GM19043 (cell line): ENCODE results near the gene HIRA.
"Not testable (repeated sequence)": the region's sequence is repeated elsewhere in the genome, so short reads cannot be mapped to it uniquely, and the experiment has no call there.

Source experiments
- ATAC-seq: cut with Tn5 transposase; IDR thresholded peaks from one replicate; pipeline ENCODE4 v1.9.1; 2021; ENCODE audit warnings: low read depth; ENCODE audit not compliant: unreplicated experiment

Gene HIRA

DNA sequence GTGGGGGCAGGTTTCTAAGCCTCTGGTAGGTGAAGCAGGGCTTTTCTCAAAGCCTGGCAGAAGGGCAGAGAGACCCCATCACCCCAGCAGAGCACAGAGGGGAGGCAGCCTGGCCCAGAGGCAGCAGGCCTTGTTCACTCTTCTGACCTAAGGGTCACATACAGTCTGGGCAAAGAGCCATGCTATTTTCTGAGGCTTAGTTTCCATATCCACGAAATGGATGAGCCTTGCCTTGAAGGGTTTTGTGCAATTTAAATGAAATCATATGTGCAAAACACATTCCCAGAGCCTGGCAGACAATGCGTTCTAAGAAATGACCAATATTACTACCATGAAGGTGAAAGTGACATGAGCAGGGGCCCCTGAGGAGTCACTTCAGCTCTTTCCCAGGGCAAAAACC is 44.5 kb downstream of the HIRA start:
- ATAC-seq, result no peak

DNA sequence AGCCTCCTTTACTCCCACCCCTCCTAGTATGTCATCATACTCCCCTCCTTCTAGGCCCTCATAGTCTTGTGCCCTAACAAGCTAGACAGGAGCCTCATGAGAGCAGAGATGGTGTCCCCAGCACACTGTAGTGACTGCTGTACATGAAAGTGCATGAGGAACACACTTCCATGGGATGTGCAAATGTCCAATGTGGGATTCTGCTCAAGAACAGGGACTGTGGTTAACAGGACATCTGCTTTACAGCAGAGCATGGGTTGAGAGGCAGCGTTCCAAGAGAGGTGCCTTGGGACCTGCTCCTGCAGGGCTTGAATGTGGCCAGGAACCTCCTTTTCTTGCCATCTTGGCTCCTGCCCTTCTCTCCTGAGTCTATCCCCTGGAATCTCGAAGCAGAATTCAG is 45.3 kb downstream of the HIRA start:
- ATAC-seq, result no peak

DNA sequence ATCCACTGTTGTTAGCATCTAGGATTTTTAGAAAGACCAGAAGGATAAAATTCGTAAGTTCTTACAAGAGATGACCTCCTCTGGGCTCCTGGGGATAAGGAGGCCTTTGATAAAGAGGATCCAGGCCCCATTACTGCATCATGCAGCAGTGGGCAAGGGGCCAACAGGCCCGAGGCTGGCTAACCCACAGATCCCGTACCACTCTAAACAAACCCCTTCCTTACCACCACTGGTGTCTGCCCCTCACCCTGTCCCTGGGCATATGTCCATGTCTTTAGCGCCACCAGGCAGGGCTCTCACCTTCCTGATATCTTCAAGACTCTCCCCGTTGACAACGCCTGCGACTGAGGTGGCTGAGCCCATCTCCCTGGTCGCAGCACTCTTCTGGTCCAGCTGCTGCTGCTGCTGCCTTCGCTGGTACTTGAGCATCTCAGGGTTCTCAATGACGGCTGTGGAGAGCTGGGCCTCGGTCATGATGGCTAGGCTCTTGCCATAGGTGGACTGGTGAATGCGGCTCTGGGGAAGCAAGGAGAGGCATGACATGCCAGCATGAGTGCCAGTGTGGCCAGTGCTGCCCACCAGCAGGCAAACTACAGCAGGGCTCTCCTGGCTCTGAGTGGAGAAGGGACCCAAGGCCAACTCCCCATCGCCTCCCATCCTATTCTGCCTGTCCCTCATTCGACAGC is 46.2 kb downstream of the HIRA start:
- no peak for ATAC-seq

DNA sequence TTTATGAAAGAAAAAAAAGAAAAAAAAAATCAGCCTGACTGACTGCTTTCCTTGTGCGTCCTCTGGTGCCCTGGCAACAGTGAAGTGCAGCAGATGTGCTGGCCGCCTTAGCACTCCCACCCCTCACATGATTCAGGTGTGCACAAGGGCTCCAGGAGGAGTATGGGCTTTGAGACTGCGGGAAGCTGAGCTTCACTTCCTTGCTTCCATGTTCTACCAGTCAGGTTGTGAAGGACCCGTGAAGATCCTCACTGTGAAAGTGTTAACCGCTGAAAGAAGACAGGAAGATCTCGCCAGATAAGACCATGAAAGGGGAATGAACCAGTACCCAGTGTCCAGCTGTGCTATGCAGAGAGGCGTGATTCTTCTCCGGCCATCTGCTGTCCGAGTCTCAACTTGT is 48.2 kb downstream of the HIRA start:
- no peak for ATAC-seq

DNA sequence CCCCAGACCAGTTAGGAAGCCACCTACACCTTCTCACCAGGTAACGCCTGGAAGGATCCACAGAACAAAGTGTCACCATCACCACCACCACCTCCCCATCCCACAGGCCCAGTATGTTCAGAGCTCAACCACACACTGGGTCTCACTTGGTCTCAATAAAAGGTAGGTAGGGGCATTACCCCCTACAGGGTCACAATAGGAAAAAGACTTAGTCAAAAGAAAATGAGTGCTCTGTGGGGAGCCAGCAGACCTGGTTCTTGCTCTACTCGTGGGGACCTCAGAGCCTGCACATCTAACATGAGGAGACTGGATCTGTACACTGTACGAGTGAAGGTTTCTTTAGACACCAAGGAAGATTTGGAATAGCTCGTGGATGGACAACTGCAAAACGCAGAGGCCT is 49.3 kb downstream of the HIRA start:
- no peak for ATAC-seq

DNA sequence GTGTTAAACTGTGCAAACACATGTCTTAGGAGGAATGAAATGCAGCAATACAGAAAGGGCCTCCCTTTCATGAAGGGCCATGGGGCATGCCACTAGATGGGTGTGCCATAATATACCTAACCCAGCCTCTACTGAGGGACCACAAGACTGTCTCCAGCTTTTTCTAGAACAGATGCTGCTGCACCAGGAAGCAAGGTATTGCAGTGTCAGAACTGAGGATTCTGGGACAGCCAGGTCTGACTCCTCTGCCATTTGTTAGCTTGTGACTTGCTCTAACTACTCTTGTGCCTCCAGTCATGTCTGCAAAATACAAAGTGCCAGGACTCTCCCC is 53.2 kb downstream of the HIRA start:
- ATAC-seq, result no peak

DNA sequence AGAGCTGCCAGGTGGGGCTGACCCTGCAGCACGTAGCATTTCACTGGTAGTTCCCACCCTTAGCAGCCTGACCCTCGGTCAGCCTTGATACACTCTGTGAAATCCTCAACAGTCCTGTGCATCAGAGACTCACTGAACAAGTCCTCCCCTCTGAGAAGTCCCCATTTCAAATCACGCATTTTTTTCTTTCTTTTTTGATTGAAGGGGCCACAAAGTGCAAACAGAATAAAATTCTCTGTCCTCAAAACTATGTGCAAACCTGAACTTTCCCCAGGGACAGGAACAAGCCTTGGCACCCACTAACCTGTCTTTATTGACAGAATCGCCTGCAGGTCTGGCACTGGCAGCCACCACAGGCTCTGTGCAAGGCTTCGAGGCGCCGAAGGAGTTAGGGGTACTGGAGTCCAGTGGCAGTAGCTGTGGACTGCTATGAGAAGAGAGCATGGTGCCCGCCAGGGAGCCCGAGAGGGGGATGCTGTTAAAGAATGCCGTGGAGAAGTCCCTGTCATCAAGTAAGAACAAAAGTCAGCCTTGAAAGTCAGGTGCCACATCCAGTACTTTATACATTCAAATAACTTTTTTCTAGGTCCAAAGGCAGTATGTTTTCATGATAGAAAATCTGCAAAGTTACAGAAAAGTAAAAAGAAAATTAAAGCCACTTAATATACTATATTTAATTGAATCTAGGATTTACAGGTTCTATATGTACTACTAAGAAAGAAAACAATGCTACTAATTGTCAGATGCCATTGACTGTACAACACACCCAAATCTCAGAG is 53.8 kb downstream of the HIRA start:
- no peak for ATAC-seq

DNA sequence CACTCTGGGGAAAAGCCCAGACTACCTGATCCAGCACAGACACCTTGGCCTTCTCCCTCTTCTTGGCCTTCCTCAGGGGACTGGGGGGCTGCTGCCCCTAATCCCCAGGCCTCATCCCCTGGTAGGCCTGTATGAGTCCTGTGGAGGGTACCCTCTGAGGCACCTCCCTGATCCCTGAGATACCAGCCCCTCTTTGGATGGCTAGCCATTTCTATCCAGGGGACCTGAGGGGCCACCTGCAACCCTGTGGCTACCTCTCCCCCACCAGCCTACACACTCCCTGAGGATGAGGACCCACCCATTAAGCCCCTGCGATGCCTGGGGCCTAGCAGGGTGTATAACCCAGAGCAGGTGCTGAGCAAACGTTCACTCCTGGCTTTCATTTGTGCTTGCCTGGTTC is 54.6 kb downstream of the HIRA start:
- ATAC-seq, result no peak

DNA sequence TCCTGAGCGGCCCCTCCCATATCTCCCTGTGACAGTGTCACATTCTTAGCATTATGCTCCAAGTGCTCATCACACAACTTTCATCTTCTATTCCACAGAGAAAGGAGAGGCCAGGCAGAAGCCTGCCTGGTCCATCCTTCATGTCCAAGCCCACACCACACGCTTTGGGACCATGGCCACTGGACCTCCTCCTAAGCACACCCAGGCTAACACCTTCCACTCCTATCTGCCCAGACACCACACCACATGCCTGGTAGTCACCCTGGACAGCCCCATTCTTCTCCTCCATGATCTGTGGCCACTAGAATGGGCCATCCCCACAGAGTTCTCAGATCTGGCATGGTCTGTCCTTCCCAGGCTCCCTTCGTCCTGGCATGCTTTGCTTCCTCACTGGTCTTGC is 55.3 kb downstream of the HIRA start:
- no peak for ATAC-seq

DNA sequence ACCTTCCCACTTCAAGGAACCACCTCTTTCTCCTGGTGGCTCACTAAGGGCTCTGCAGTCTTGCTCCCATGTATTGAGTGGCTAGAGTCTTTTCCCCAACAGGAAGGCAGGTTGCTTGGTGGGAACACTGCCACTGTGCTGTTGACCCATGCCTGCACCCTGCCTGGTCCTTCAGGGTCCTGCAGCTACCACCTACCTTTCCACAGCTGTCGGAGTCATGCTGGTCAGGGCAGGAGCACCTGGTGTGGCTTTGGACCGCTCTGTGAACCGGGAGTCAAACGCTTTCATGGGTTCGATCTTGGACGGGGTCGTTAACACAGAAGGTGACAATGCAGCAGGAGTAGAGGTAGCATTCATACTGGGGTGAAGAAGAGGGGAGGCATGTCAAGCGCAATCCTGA is 56.1 kb downstream of the HIRA start:
- ATAC-seq, result no peak

DNA sequence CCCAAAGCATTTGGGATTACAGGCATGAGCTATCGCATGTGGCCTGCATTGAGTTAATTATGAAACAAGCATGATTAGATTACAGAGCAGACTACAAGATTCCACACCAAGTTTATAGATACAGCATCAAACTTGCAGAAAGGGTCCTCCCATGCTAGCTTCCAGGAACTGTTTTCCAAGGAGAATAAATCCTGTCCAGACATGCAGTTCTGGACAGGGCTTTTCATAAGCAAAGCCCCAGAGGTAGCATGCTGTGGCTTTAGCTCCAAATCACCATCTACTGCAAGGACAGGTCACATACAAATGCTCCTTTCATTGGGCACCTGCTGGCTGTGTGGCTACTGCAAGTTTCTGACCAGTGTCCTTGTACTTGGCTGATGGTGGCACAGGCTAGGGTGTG is 57.1 kb downstream of the HIRA start:
- no peak for ATAC-seq

DNA sequence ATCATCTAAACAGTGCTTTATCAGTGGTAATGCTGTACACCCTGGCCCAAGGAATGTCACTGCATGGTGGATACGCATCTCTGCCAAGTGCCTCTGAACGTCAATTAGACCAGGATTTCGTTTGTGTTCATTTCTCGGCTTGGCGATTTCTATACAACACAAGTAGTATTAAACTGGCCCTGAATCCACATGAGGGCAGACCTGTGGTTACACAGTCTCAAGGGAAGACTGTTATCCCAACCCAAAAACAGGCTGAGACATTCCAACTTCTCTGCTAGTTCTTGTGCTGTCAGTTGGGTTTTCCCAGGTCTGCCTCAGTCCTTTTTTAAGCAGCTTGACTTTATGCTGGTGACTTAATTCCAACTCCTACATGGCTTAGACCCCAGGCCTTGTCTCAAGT is 58.1 kb downstream of the HIRA start:
- no peak for ATAC-seq

DNA sequence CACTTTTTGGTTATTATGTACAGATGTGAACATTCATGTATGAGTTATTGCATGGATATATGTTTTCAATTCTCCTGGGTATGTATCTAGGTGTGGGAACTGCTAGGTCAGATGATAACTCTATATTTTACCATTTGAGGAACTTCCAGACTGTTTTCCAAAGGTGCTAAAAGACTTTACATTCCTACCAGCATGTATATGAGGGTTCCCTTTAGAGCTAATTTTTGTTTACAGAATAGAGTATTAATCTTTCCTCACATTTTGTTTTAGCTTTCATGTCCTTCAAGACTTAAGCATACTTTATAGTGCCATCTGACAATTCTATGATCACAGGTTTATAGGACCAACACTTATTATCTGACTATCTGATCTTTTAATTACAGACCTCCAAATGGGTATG is 59.6 kb downstream of the HIRA start:
- ATAC-seq, result no peak

DNA sequence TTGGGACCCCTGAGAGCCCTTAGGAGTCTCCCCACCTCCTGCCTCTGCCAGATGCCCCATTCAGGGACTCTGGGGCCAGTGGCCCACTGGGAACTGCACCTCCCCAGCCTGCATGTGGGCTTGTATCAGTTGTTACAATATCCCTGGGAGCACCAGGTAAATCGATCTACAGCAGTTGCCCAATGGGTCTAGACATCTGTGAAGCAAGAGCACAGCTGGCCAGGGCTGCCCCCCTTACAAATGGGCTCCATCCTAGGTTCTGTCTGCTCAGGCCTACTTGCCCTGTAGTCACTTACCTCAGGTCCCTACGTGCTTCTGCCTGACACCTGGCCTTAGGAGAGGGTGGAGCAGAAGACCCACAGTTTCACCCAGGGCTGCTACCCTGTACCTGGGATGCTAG is 62.7 kb downstream of the HIRA start:
- ATAC-seq, result no peak

DNA sequence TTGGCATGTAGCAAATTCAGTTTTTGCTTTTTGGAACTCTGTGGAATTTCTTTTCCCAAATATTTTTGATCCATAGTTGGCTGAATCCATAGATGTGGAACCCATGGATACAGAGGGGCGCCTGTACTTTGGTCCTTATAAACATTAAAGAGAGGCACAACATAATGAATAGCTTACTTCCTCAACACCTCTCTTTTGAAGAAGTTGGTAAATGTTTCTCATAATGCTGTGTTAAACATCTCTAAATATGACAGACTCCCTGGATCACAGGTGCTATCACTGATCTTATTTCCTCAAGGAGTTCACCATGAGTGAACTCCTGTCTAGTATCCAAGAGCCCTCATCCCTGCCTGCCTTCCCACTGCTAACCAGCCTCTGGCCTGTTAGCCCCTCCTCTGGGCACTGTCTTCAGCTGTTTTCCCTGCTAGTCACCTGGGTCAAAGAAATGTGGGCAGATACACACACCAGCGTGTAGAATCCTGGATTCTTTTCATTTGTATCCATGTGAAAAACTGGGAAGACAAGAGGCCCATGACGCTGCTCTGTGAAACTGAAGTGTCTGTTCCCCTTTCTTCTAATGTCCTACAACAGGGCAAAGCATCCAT is 63.7 kb downstream of the HIRA start:
- ATAC-seq, result no peak

DNA sequence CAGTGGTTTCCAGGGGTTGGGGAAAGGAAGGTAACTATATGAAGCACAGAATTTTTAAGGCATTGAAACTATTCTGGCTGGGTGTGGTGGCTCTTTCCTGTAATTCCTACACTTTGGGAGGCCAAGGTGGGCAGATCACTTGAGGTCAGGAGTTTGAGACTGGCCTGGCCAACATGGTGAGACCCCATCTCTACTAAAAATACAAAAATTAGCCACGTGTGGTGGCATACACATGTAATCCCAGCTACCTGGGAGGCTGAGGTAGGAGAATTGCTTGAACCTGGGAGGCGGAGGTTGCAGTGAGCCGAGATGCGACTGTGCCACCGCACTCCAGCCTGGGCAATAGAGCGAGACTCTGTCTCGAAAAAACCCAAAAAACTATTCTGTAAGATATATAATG is 68.0 kb downstream of the HIRA start:
- not testable (repeated sequence) for ATAC-seq

DNA sequence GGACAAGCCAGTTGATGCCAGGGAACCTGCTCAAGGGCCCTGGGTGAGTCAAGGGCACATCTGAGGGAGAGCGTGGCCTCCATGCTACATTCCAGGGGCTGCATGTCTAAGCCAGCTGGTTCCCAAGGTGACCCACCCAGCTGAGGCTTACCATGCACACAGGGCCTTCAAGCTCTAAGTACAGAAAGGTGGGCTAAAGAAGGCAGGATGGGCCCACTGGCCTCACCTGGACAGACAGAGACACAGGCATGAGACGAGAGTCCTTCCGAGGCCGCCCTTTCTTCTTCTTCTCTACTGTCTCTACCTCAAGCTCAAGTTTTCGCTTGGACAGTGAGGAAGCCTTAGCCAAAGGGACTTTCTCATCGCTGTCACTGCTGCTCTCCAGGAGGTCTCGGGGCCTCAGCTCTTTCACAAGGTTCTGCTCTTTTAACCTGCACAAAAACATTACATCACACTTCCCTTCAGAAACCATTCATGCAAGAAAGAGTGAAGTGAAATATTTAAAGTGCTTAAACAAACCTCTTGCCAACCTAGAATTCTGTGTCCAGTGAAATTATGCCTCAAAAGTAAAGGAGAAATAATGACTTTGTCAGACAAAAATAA is 69.9 kb downstream of the HIRA start:
- peak; percentile 95 for ATAC-seq

DNA sequence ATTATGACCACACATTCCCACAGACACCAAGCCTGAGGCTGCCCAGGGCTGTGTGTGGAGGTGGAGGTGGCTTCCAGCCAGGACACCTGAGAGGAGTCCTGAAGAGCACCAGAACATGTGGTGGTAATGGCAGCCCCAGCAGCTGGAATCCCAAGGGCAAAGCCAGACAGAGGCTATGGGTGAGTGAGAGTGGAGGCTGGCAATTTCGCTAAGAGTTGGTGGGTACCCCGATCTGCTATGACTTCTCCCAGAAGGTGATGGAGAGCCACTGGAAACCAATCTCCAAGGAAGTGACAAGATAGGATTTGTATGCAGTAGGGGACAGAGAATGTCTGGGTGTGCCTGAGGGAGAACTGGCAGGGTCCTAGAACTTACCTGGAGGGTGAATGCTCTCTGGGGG is 70.7 kb downstream of the HIRA start:
- no peak for ATAC-seq

DNA sequence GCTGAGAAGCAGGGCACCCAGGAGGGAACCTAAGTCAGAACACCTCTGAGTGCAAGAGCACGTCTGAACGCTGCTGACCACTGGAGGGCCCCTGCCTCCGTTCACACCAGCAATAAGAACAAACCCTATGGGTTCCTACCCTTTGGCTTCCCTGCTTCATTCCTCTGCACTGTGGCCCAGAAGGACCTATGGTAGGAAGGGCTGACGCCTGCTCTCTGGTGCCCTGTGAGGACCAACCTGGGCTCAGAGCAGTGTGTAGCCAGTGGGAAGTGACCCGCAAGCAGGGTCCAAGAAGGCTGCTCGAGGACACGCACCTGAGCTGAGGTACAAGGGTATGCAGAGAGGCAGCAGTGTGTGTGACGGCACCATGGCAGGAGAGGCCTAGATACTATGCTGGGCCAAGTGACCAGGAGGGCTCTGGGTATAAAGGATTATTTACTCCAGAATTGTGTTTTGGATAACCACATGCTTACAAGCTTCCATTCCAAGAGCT is 71.2 kb downstream of the HIRA start:
- ATAC-seq, result no peak

DNA sequence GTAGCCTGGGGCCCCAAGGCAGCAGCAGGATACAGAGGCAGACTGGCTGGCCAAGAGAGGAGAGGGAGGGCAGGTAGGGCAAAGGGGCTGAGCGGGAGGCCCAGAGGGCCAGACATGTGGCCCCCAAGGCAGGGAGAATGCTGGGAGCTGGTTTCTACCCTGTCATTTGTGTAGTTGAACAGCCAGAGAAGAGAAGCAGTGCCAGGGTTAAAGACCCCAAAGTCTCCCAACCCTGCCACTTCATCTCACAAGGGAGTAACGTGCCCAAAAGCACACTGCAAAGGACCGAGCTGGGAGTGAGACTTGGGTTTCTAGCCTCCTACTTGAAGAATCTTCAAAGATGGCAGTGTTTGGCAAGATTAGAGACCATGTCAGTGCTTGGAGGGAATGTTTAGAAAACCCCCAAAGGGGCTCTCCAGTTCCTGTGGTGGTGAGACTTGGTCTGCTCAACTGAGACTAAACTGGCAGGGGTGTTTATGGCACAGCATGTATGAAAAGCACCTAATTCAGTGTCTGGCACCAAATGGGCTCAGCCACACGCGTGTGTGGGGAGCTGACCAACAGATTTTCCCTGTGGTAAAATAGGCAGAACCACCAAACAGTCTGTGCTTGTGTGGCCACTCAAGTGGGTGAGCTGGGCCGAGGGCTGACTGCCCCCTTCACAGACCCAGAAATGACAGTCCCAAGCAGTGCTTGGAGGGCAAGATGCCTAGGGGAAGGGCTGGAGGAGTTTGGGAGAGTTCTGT is 71.8 kb downstream of the HIRA start:
- ATAC-seq, result no peak
